Activated CD4-positive, alpha-beta memory T cell treated with anti-CD3 and anti-CD28 coated beads for 36 hours (primary cell): ENCODE results near the gene CDYL2. TPM values are rescaled to one million over a fixed set of nuclear protein-coding genes. Genes with fewer than 3 reads are reported as not detected.
A peak's percentile ranks its signal among the peaks of the same experiment; 100 is the strongest.
"Not testable (repeated sequence)": the region's sequence is repeated elsewhere in the genome, so short reads cannot be mapped to it uniquely, and the experiment has no call there.

Experiments
- CTCF ChIA-PET: fragments of 350-600 bp; sonication (Branson Sonifier 250); formaldehyde crosslinking; loops from one replicate; lab custom pipeline; 2021; ENCODE audit warnings: antibody characterized with exemption, inconsistent platforms; lab: Charles Lee
- POLR2A ChIA-PET: fragments of 350-600 bp; sonication (Branson Sonifier 250); formaldehyde crosslinking; loops from one replicate; lab custom pipeline; 2021; ENCODE audit warnings: antibody characterized with exemption; lab: Charles Lee
- DNase-seq: peaks from one replicate; pipeline ENCODE4 v3.0.0-alpha.2; 2020
- H3K27ac Mint-ChIP-seq: one replicate; pipeline ENCODE4 v1.8.0; 2021; ENCODE audit warnings: mixed read lengths
- H3K27me3 Mint-ChIP-seq: one replicate; pipeline ENCODE4 v1.8.0; 2021; ENCODE audit warnings: mixed read lengths
- H3K36me3 Mint-ChIP-seq: one replicate; pipeline ENCODE4 v1.8.0; 2021; ENCODE audit warnings: mixed read lengths
- H3K4me1 Mint-ChIP-seq: one replicate; pipeline ENCODE4 v1.8.0; 2021; ENCODE audit warnings: low read depth, mixed read lengths
- H3K4me3 Mint-ChIP-seq: one replicate; pipeline ENCODE4 v1.8.0; 2021; ENCODE audit warnings: mild to moderate bottlenecking, mixed read lengths
- H3K9me3 Mint-ChIP-seq: one replicate; pipeline ENCODE4 v1.8.0; 2021; ENCODE audit warnings: mixed read lengths
- intact Hi-C: fragments of 100-400 bp; cut with micrococcal nuclease; formaldehyde crosslinking; loops from one replicate; pipeline ENCODE4 v1.15.1; 2023
- total RNA-seq, 2 experiments: library from RNA; stranded (reverse); gene quantifications; one replicate each; pipeline ENCODE4 v1.2.3, GENCODE V29; 2021

The CDYL2 gene
- total RNA-seq, 2 experiments from 2014 or later = 29.4 to 34.1 TPM

DNA sequence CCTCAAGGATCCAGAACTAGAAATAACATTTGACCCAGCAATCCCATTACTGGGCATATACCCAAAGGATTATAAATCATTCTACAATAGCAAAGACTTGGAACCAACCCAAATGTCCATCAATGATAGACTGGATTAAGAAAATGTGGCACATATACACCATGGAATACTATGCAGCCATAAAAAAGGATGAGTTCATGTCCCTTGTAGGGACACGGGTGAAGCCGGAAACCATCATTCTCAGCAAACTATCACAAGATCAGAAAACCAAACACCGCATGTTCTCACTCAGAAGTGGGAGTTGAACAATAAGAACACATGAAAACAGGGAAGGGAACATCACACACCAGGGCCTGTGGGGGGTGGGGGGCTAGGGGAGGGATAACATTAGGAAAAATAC lies 17.8 kb downstream of the CDYL2 start:
- DNase-seq, CTCF ChIA-PET, POLR2A ChIA-PET, H3K4me3 Mint-ChIP-seq, H3K27me3 Mint-ChIP-seq, H3K27ac Mint-ChIP-seq, intact Hi-C loops: not testable (repeated sequence)
- H3K4me1 Mint-ChIP-seq = peaks cover 12% of the 10 kb centered on the region
- H3K9me3 Mint-ChIP-seq = peaks cover 46% of the 10 kb centered on the region
- H3K36me3 Mint-ChIP-seq = peaks cover 43% of the 10 kb centered on the region

DNA sequence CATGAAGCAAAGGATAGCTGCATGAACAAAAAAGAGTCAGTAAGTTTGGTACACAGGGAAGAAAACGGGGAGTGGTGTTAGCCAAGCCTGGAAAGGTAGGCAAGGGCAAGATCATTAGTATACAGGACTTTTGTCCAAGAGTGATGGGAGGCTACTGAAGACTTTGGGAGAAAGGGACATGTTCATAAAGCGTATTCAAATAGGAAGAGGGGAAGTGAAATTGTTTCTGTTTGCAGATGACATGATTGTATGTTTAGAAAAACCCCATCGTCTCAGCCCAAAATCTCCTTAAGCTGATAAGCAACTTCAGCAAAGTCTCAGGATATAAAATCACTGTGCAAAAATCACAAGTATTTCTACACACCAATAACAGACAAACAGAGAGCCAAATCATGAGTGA lies 19.4 kb downstream of the CDYL2 start:
- DNase-seq = no peak
- no peaks in the 10 kb centered on the region for H3K27me3 Mint-ChIP-seq
- peaks cover 57% of the 10 kb centered on the region for H3K9me3 Mint-ChIP-seq
- no peak overlapping the region for H3K4me3 Mint-ChIP-seq
- peaks cover 12% of the 10 kb centered on the region for H3K4me1 Mint-ChIP-seq
- ChIA-PET CTCF (no interaction called here), POLR2A (no interaction called here)
- H3K27ac Mint-ChIP-seq = no peak overlapping the region
- H3K36me3 Mint-ChIP-seq = peaks cover 53% of the 10 kb centered on the region
- intact Hi-C loops = no loop called here

DNA sequence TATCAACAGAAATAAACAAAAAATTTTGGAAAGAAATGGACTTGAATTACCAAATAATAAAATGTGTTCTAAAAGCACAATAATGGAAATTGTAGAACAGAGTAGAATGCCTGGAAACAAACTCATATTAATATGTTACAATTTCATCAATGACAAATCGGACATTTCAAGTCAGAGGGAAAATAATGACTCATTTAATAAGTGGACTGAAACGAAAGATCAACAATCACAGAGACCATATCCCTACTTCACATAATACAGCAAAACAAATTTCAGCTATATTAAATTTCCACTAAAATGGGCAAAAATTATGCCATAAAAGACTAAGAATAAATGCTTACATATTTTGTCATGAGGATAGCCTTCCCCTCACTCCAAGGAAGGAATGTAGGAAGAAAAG lies 25.7 kb downstream of the CDYL2 start:
- Mint-ChIP-seq H3K36me3 (peaks cover 26% of the 10 kb centered on the region), H3K27me3 (no peaks in the 10 kb centered on the region), H3K27ac (no peak overlapping the region), H3K4me1 (peaks cover 7% of the 10 kb centered on the region), H3K9me3 (peaks cover 32% of the 10 kb centered on the region), H3K4me3 (no peak overlapping the region)
- intact Hi-C loops = no loop called here
- CTCF ChIA-PET = no interaction called here
- POLR2A ChIA-PET = no interaction called here
- no peak for DNase-seq

DNA sequence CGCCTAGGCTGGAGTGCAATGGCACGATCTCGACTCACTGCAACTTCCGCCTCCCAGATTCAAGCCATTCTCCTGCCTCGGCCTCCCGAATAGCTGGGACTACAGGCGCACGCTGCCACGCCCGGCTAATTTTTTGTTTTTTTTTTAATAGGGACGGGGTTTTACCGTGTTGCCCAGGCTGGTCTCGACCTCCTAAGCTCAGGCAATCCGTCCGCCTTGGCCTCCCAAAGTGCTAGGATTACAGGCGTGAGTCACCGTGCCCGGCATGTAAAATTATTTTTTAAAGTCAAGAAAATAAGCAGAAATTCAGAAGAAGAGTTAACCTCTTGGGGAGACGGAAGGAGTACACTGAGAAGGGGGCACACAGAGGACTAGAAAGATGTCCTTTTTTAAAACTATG lies 27.5 kb downstream of the CDYL2 start:
- Mint-ChIP-seq H3K4me3 (no peak overlapping the region), H3K9me3 (peaks cover 17% of the 10 kb centered on the region), H3K4me1 (peaks cover 7% of the 10 kb centered on the region), H3K27ac (no peak overlapping the region), H3K36me3 (peaks cover 16% of the 10 kb centered on the region), H3K27me3 (no peaks in the 10 kb centered on the region)
- ChIA-PET CTCF (no interaction called here), POLR2A (interaction anchor here (0.6 kb wide), 1 partner anchor 197 kb away, joined by 3 read pairs; no protein-coding TSS in a partner anchor)
- intact Hi-C loops = no loop called here
- DNase-seq = no peak

DNA sequence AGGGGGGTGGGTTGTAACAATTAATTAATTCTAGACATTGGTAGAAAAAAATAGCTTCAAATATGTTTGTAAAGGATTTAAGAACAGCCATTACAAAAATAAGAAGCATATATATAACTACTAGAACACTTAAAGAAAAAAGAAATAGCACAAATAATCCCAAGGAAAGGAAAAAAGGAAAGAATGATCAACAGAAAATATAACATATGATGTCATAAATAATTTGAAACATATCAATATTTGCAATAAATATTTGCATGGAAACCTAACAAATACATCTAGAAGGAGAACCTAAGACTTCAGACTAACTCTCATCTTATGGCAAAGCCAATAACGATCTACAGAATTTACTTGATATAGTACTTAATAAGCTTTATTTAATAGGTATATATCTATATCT lies 28.9 kb downstream of the CDYL2 start:
- POLR2A ChIA-PET = no interaction called here
- peaks cover 6% of the 10 kb centered on the region for H3K36me3 Mint-ChIP-seq
- no peak overlapping the region for H3K4me3 Mint-ChIP-seq
- no peak overlapping the region for H3K27ac Mint-ChIP-seq
- H3K9me3 Mint-ChIP-seq = peaks cover 10% of the 10 kb centered on the region
- peaks cover 7% of the 10 kb centered on the region for H3K4me1 Mint-ChIP-seq
- intact Hi-C loops = no loop called here
- CTCF ChIA-PET = interaction anchor here (1.2 kb wide), 1 partner anchor 248 kb away, joined by 6 read pairs; no protein-coding TSS in a partner anchor
- DNase-seq = no peak
- H3K27me3 Mint-ChIP-seq = no peaks in the 10 kb centered on the region

DNA sequence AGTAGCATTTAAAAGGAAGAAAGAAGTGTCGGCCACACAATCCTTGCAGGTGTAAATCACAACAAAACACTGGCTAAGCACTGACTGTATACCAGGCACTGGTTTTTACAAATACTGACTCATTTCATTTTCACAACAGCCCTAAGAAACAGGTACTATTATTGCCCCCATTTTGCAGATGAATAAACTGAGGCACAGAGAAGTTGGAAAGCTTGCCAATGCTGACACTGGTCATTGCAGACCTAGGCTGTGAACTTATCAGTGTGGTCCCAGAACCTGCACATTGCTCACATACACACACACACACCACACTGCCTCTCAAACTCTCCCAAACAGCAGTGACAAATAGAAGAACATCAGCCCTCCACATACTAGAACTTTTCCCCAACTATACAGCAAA lies 37.6 kb downstream of the CDYL2 start:
- ChIA-PET CTCF (no interaction called here), POLR2A (no interaction called here)
- Mint-ChIP-seq H3K27me3 (no peaks in the 10 kb centered on the region), H3K36me3 (peaks cover 10% of the 10 kb centered on the region), H3K4me1 (peaks cover 10% of the 10 kb centered on the region), H3K27ac (no peak overlapping the region), H3K4me3 (no peak overlapping the region), H3K9me3 (peaks cover 7% of the 10 kb centered on the region)
- DNase-seq = no peak
- intact Hi-C loops = no loop called here

DNA sequence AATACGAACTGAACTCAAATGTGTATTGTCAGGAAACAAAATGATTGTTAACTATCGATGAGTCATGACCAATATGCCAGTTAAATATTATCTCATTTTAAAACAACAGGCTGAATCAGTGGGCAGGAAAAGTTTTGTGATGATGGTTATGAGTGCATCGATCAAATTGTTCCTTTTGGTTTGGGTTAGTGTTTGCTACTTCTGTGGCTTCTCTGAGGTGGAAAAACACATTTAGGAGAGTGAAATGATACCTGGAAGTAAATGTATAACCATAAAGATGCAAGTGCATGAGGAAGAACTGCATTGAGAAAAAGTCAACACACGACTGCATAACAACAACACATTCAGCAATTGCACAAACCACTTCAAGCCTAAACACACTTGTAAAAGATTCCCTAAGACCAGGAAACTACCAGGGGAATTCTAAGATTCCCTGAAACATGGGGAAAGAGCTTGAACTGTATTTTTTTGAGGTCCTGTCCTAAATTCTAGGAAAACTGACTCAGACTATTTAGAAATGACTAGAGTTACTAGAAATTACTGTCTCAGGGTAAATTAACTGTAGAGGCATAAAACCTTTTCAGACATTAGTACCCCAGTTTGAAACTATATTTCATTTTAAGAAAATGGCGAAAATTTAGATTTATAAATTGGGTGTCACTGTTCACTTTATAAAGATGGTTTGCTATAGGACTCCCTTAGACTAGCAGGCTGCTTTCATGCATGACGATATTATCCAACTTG lies 44.8 kb downstream of the CDYL2 start:
- Mint-ChIP-seq H3K36me3 (peaks cover 5% of the 10 kb centered on the region), H3K27ac (peak overlapping the region; percentile 82), H3K4me3 (peak overlapping the region; percentile 35), H3K27me3 (no peaks in the 10 kb centered on the region), H3K4me1 (peaks cover 21% of the 10 kb centered on the region), H3K9me3 (no peaks in the 10 kb centered on the region)
- intact Hi-C loops = loop anchor here (1.0 to 2.0 kb wide), 7 partner anchors 17 to 223 kb away; no protein-coding TSS in a partner anchor
- ChIA-PET POLR2A (interaction anchor here (0.6 to 1.0 kb wide), 2 partner anchors 47 to 179 kb away, joined by 3 read pairs; no protein-coding TSS in a partner anchor), CTCF (no interaction called here)
- no peak for DNase-seq

DNA sequence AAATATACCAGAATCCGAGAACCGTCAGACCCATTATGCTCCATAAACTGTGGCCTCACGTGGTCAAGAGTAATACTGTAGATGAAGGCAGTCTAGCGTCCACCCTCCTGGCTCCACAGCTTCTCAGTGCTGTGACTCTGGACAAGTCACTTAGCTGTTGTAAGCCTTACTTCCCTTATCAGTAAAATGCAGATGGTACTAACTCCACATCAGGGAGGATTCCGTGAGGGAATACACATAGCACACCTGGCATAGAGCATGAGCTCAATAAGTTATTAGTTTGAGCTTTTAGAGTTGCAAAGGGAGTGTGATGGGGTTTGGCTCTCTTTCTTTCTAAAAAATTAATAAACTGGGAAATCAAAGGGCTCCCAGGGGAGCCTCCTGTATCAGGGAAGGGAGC lies 49.9 kb downstream of the CDYL2 start:
- no peaks in the 10 kb centered on the region for H3K27me3 Mint-ChIP-seq

DNA sequence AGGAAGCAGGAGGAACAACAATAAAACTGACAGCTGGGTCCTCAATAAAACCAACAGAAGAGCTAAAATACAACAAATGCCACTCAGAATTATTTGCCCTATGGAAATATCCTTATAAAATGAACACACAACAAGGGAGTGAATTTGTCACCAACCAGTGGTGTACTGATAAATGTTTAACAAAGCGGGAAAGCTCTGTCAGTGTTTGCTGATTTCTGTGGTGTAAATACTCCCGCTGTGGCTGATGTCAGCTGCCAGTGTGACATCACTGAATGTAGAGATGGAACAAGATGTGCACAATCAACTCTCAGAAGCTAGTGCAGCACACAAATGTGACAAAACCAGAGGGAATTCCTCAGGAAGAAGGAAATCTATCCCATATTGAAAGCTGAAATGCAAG lies 51.9 kb downstream of the CDYL2 start:
- ChIA-PET CTCF (no interaction called here), POLR2A (no interaction called here)
- H3K4me3 Mint-ChIP-seq = no peak overlapping the region
- H3K4me1 Mint-ChIP-seq = peaks cover 21% of the 10 kb centered on the region
- DNase-seq = no peak
- H3K27ac Mint-ChIP-seq = no peak overlapping the region
- no peaks in the 10 kb centered on the region for H3K36me3 Mint-ChIP-seq
- no peaks in the 10 kb centered on the region for H3K9me3 Mint-ChIP-seq
- intact Hi-C loops = no loop called here
- no peaks in the 10 kb centered on the region for H3K27me3 Mint-ChIP-seq

More for the DNA sequence above, 49.9 kb downstream of the CDYL2 start:
- no peak overlapping the region for H3K4me3 Mint-ChIP-seq
- intact Hi-C loops = no loop called here
- DNase-seq = no peak
- ChIA-PET POLR2A (no interaction called here), CTCF (interaction anchor here (1.1 kb wide), 1 partner anchor 70 kb away, joined by 3 read pairs; no protein-coding TSS in a partner anchor)
- H3K27ac Mint-ChIP-seq = no peak overlapping the region
- H3K4me1 Mint-ChIP-seq = peaks cover 20% of the 10 kb centered on the region
- no peaks in the 10 kb centered on the region for H3K9me3 Mint-ChIP-seq
- no peaks in the 10 kb centered on the region for H3K36me3 Mint-ChIP-seq

DNA sequence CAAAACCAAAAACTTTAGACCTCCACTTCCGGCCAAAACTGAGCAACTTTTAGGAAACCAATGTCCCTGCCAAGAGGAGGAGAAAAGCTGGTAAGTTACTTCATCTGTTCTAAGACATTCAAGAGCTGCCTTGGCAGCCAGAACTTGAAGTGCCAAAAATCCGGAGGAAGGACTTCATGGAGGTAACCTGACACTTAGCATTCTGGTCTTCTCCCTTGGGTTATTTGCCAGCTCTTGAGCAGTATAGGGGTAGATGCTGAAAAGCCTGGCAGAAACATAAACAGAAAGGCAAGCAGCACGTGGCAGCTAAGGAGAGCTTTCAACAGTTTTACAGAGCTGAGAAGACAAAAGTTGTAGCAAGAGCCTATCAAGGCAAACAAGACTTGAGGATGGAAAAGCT lies 53.2 kb downstream of the CDYL2 start:
- intact Hi-C loops = no loop called here
- DNase-seq = no peak
- H3K27me3 Mint-ChIP-seq = no peaks in the 10 kb centered on the region
- H3K36me3 Mint-ChIP-seq = peaks cover 3% of the 10 kb centered on the region
- H3K4me3 Mint-ChIP-seq = no peak overlapping the region
- ChIA-PET POLR2A (no interaction called here), CTCF (interaction anchor here (1.6 kb wide), 1 partner anchor 224 kb away, joined by 8 read pairs; no protein-coding TSS in a partner anchor)
- peaks cover 23% of the 10 kb centered on the region for H3K4me1 Mint-ChIP-seq
- no peaks in the 10 kb centered on the region for H3K9me3 Mint-ChIP-seq
- no peak overlapping the region for H3K27ac Mint-ChIP-seq

DNA sequence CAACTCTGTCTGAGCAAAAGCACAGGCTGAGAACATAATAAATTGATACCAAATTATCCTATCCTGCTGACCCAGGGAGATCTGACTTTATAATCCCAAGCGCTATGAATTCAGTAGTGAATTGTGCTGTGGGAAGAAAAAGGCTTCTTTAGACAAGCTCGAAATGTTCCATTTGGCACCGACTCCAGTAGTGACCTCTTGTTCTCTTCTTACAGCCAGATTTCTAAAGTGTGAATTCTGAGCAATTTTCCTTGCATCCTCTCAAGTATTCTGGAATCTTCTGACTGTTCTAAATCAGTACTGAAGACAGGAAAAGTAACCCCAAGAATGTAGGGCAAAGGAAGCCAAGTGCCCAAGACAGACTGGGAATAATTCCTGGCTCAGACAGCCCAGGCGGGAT lies 58.2 kb downstream of the CDYL2 start:
- peaks cover 35% of the 10 kb centered on the region for H3K4me1 Mint-ChIP-seq
- no peak overlapping the region for H3K27ac Mint-ChIP-seq
- H3K36me3 Mint-ChIP-seq = peaks cover 15% of the 10 kb centered on the region
- no peak for DNase-seq
- intact Hi-C loops = loop anchor here (10.0 kb wide), 1 partner anchor 51 kb away; no protein-coding TSS in a partner anchor
- H3K4me3 Mint-ChIP-seq = no peak overlapping the region
- no peaks in the 10 kb centered on the region for H3K27me3 Mint-ChIP-seq
- ChIA-PET POLR2A (no interaction called here), CTCF (interaction anchor here (1.5 kb wide), 1 partner anchor 10 kb away, joined by 3 read pairs; no protein-coding TSS in a partner anchor)
- no peaks in the 10 kb centered on the region for H3K9me3 Mint-ChIP-seq

DNA sequence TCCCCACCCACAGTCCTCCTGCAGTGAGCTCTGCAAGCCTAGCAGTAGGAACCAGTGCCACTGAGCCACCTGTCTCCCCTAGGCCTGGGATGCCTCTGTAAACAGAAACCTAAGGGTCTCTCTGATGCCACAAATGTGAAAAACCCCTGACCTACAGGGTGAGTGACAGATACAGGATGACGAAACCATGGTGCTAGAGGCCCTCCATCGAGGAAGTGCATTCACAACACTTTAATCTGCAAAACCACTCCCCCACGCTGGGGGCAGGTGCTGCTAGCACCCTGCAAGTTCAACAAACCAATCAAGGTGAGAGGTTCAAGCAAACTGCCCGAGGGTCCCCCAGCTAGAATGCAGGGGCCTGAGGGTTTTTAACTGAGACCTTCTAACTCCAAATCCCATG lies 59.5 kb downstream of the CDYL2 start:
- Mint-ChIP-seq H3K36me3 (peaks cover 23% of the 10 kb centered on the region), H3K27ac (no peak overlapping the region), H3K4me3 (no peak overlapping the region), H3K9me3 (peaks cover 7% of the 10 kb centered on the region), H3K4me1 (peaks cover 37% of the 10 kb centered on the region), H3K27me3 (no peaks in the 10 kb centered on the region)
- intact Hi-C loops = loop anchor here (5.0 to 10.0 kb wide), 4 partner anchors 50 to 203 kb away; partner anchors contain the start of genes CDYL2 and DYNLRB2
- peak; percentile 29 for DNase-seq
- ChIA-PET CTCF (no interaction called here), POLR2A (no interaction called here)
